Psoas muscle (tissue), 8 donors: ENCODE data around the gene AJAP1. TPM values are rescaled to one million over a fixed set of nuclear protein-coding genes. Genes with fewer than 3 reads are reported as not detected.

Experiments
- ATAC-seq, 4 donors: fragments of 200-7000 bp; cut with Tn5 transposase; one replicate each; pipeline ENCODE4 v1.9.1; 2020; ENCODE audit warnings: moderate library complexity in 3 of 4, mild to moderate bottlenecking in 2 of 4
- DNase-seq, 2 donors: peaks; one replicate each; pipeline ENCODE4 v3.0.0-alpha.2; 2020
- H3K27ac ChIP-seq: fragments of 200-600 bp; one replicate; pipeline ENCODE4 v1.8.0; 2022
- H3K27me3 ChIP-seq, 3 donors: fragments of 200-600 bp in 1 of 3; one replicate each; pipeline versions ENCODE4 v1.6.1 to v1.8.0; 2013 to 2022; ENCODE audit warnings: low read length in 2 of 3, mild to moderate bottlenecking in 2 of 3, moderate library complexity in 1 of 3; ENCODE audit not compliant: insufficient read depth in 3 of 3
- H3K36me3 ChIP-seq, 2 donors: fragments of 200-600 bp in 1 of 2; one replicate each; pipeline versions ENCODE4 v1.6.1 to v1.8.0; 2013 to 2022; ENCODE audit warnings: low read depth in 1 of 2, mild to moderate bottlenecking in 1 of 2, moderate library complexity in 1 of 2; ENCODE audit not compliant: insufficient read depth in 1 of 2
- H3K4me1 ChIP-seq: fragments of 200-600 bp; one replicate; pipeline ENCODE4 v1.8.0; 2022
- H3K4me3 ChIP-seq: fragments of 200-600 bp; one replicate; pipeline ENCODE4 v1.8.0; 2022; ENCODE audit warnings: mild to moderate bottlenecking
- H3K9me3 ChIP-seq: fragments of 200-600 bp; one replicate; pipeline ENCODE4 v1.8.0; 2022
- CTCF ChIP-seq: fragments of 200-600 bp; IDR thresholded peaks from one replicate; pipeline ENCODE4 v1.8.0; 2022; ENCODE audit warnings: antibody characterized with exemption
- WGBS, 3 donors: extraction: QIAGEN DNeasy Blood & Tissue Kit; methylation state at CpG; one replicate each; pipeline versions ENCODE4 v1.1.6 to v1.1.7; 2013; 5-methylcytosine and 5-hydroxymethylcytosine counted together
- intact Hi-C, 2 donors: fragments of 100-400 bp; cut with DNase I; formaldehyde crosslinking; loops; one replicate each; pipeline versions ENCODE4 v1.11.0 to v1.14.2; 2022
- polyA plus RNA-seq, 3 donors: library from polyadenylated mRNA; stranded (reverse); fragments of 200-250 nt; gene quantifications; one replicate each; pipeline ENCODE4 v1.2.3, GENCODE V29; 2013
- total RNA-seq, 4 donors: library from RNA; stranded (reverse); fragmentation: NEBNext Ultra II Directional in 2 of 4; extraction: Animal tissue kit (Norgen Biotek cat#: 25700) in 2 of 4; gene quantifications; one replicate each; pipeline versions ENCODE4 v1.2.1 to v1.2.4, GENCODE V29; 2021 to 2023
- donor health status: healthy with polysubstance abuse.
- donor health status: DM: no; HTN: no; CAD: no; lungs with moderate emphysema.
- donor health status: Bipolar disorder and iron deficiency.
- donor health status: healthy.
- donor health status: DM: yes; HTN: yes; CAD: no.
- donor health status: DM: no; HTN: no; CAD: no.
- donor health status: DM: no; HTN: no; CAD: no.
- donor health status: DM: yes; HTN: yes; CAD: no.

The AJAP1 gene
- total and polyA plus RNA-seq, 7 donors, result under 0.01 to 1.4 (median 0.07) TPM

GRCh38 chr1:4684864-4685522 is 30.6 kb downstream of the AJAP1 start:
- no peak overlapping the region for H3K27ac ChIP-seq
- peaks cover 0 to 17% (median 3%) of the 10 kb centered on the region in 3 donors for H3K27me3 ChIP-seq
- no peaks in the 10 kb centered on the region for H3K9me3 ChIP-seq
- no peaks in the 10 kb centered on the region for H3K36me3 ChIP-seq
- no peak overlapping the region for H3K4me3 ChIP-seq
- no peaks in the 10 kb centered on the region for H3K4me1 ChIP-seq
- ATAC-seq (no peak), DNase-seq (no peak)
- intact Hi-C loops, result no loop called here
- no peak for TF ChIP-seq CTCF
- WGBS, 3 donors, result 60 to 64% (median 61%) methylated on average over 7 of the region's 7 CpGs

- TF ChIP-seq CTCF, result no peak
- no peak for DNase-seq
- Histone ChIP-seq H3K4me1 (no peaks in the 10 kb centered on the region), H3K9me3 (no peaks in the 10 kb centered on the region), H3K36me3 (no peaks in the 10 kb centered on the region), H3K4me3 (no peak overlapping the region), H3K27ac (no peak overlapping the region), H3K27me3 (peaks cover 0 to 17% (median 3%) of the 10 kb centered on the region in 3 donors)
- intact Hi-C loops, result no loop called here
- 87 to 90% (median 88%) methylated on average over 6 of the region's 6 CpGs for whole genome bisulfite sequencing, 3 donors
- ATAC-seq, result no peak
These were observed 31.1 kb downstream of the AJAP1 start for GRCh38 chr1:4685523-4685865.

- no peak overlapping the region for H3K27ac ChIP-seq
- no peak for ATAC-seq
- intact Hi-C loops, result no loop called here
- H3K36me3 ChIP-seq, result no peaks in the 10 kb centered on the region
- H3K9me3 ChIP-seq, result no peaks in the 10 kb centered on the region
- H3K4me1 ChIP-seq, result no peaks in the 10 kb centered on the region
- TF ChIP-seq CTCF, result no peak
- peaks cover 0 to 17% (median 3%) of the 10 kb centered on the region in 3 donors for H3K27me3 ChIP-seq
- no peak overlapping the region for H3K4me3 ChIP-seq
- WGBS, 3 donors, result 75 to 77% (median 76%) methylated on average over 11 of the region's 11 CpGs
- DNase-seq, result no peak
These were observed 33.5 kb downstream of the AJAP1 start for GRCh38 chr1:4687943-4688342.

- DNase-seq (no peak), ATAC-seq (no peak)
- Histone ChIP-seq H3K27me3 (peaks cover 0 to 17% (median 0%) of the 10 kb centered on the region in 3 donors), H3K27ac (no peak overlapping the region), H3K4me1 (no peaks in the 10 kb centered on the region), H3K36me3 (no peaks in the 10 kb centered on the region), H3K4me3 (no peak overlapping the region), H3K9me3 (no peaks in the 10 kb centered on the region)
- WGBS, 3 donors, result 36 to 40% (median 38%) methylated on average over 24 of the region's 24 CpGs
- TF ChIP-seq CTCF, result no peak
- intact Hi-C loops, result no loop called here
These were observed 35.0 kb downstream of the AJAP1 start for GRCh38 chr1:4689271-4689935.
